MCF 10A (cell line): ENCODE measurements around the gene CLMN. TPM values are rescaled to one million over a fixed set of nuclear protein-coding genes. Genes with fewer than 3 reads are reported as not detected.

Experiments
- BruUV-seq: library from RNA; stranded (reverse); fragments of 400-500 nt; replicated peaks from 2 replicates; lab custom pipeline; 2021; lab: Mats Ljungman, UMichigan
- CTCF ChIA-PET: fragments of 300-600 bp; sonication (Branson Sonifier 250); formaldehyde crosslinking; extraction: SDS; loops from one replicate; lab custom pipeline; 2021; ENCODE audit warnings: antibody characterized with exemption, inconsistent platforms; lab: Yijun Ruan, JAX
- POLR2A ChIA-PET: fragments of 300-600, 350-650 bp; sonication (Branson Sonifier 250); formaldehyde crosslinking; extraction: SDS; loops from one replicate; lab custom pipeline; 2020; ENCODE audit warnings: antibody characterized with exemption, inconsistent platforms; lab: Yijun Ruan, JAX
- DNase-seq: peaks from one replicate; pipeline ENCODE4 v3.0.0-alpha.2; 2018; ENCODE audit not compliant: unreplicated experiment
- H3K27ac Mint-ChIP-seq: one replicate; pipeline ENCODE4 v1.8.0; 2022; ENCODE audit warnings: mild to moderate bottlenecking, low read depth, mixed read lengths; ENCODE audit not compliant: unreplicated experiment
- H3K27me3 Mint-ChIP-seq: one replicate; pipeline ENCODE4 v1.8.0; 2022; ENCODE audit warnings: mixed read lengths; ENCODE audit not compliant: insufficient read depth, unreplicated experiment
- H3K36me3 Mint-ChIP-seq: one replicate; pipeline ENCODE4 v1.8.0; 2022; ENCODE audit warnings: mild to moderate bottlenecking, moderate library complexity, mixed read lengths; ENCODE audit not compliant: insufficient read depth, unreplicated experiment
- H3K4me1 Mint-ChIP-seq: one replicate; pipeline ENCODE4 v1.8.0; 2022; ENCODE audit warnings: mixed read lengths; ENCODE audit not compliant: insufficient read depth, unreplicated experiment
- H3K4me3 Mint-ChIP-seq: one replicate; pipeline ENCODE4 v1.8.0; 2022; ENCODE audit warnings: mild to moderate bottlenecking, moderate library complexity, mixed read lengths; ENCODE audit not compliant: unreplicated experiment
- H3K9me3 Mint-ChIP-seq: one replicate; pipeline ENCODE4 v1.8.0; 2022; ENCODE audit warnings: mixed read lengths; ENCODE audit not compliant: unreplicated experiment
- CTCF ChIP-seq: fragments of 200-600 bp; IDR thresholded peaks from one replicate; pipeline ENCODE4 v1.8.0; 2022; ENCODE audit warnings: antibody characterized with exemption, mild to moderate bottlenecking; ENCODE audit not compliant: unreplicated experiment
- intact Hi-C: fragments of 100-400 bp; cut with micrococcal nuclease; formaldehyde crosslinking; loops from 2 replicates; pipeline ENCODE4 v1.14.1; 2022
- total RNA-seq: library from RNA; stranded (reverse); gene quantifications from 2 replicates; pipeline ENCODE4 v1.2.3, GENCODE V29; 2022

Gene CLMN
- total RNA-seq, 1 experiment from 2014 or later: 17.9 TPM

GRCh38 chr14:95190857-95191256 is 128.9 kb downstream of the CLMN start:
- no TSS peak for BruUV-seq
- Mint-ChIP-seq H3K27ac (no peak overlapping the region), H3K4me1 (no peaks in the 10 kb centered on the region), H3K9me3 (peaks cover 16% of the 10 kb centered on the region), H3K36me3 (peaks cover 30% of the 10 kb centered on the region), H3K4me3 (no peak overlapping the region), H3K27me3 (no peaks in the 10 kb centered on the region)
- POLR2A ChIA-PET: interaction anchor here (1.3 kb wide), 1 partner anchor 19 kb away, joined by 6 read pairs; no protein-coding TSS in a partner anchor
- intact Hi-C loops: no loop called here
- no peak for TF ChIP-seq CTCF
- CTCF ChIA-PET: no interaction called here
- DNase-seq: no peak

- intact Hi-C loops: no loop called here
- no peak for TF ChIP-seq CTCF
- peaks cover 16% of the 10 kb centered on the region for H3K9me3 Mint-ChIP-seq
- ChIA-PET CTCF (interaction anchor here (1.7 kb wide), 1 partner anchor 242 kb away, joined by 4 read pairs; no protein-coding TSS in a partner anchor), POLR2A (interaction anchor here (0.6 to 1.3 kb wide), 4 partner anchors 12 to 724 kb away, joined by 3 to 6 read pairs (median 3); no protein-coding TSS in a partner anchor)
- no peak overlapping the region for H3K4me3 Mint-ChIP-seq
- BruUV-seq: no TSS peak
- peaks cover 30% of the 10 kb centered on the region for H3K36me3 Mint-ChIP-seq
- H3K4me1 Mint-ChIP-seq: no peaks in the 10 kb centered on the region
- H3K27me3 Mint-ChIP-seq: no peaks in the 10 kb centered on the region
- no peak overlapping the region for H3K27ac Mint-ChIP-seq
- DNase-seq: no peak
These were observed 129.3 kb downstream of the CLMN start for GRCh38 chr14:95190346-95190840.

- intact Hi-C loops: no loop called here
- Mint-ChIP-seq H3K9me3 (peaks cover 16% of the 10 kb centered on the region), H3K4me1 (no peaks in the 10 kb centered on the region), H3K4me3 (no peak overlapping the region), H3K27me3 (no peaks in the 10 kb centered on the region), H3K27ac (no peak overlapping the region), H3K36me3 (peaks cover 28% of the 10 kb centered on the region)
- no TSS peak for BruUV-seq
- ChIA-PET POLR2A (interaction anchor here (0.8 to 1.3 kb wide), 4 partner anchors 13 to 77 kb away, joined by 3 to 6 read pairs (median 3); no protein-coding TSS in a partner anchor), CTCF (interaction anchor here (1.7 kb wide), 1 partner anchor 243 kb away, joined by 4 read pairs; no protein-coding TSS in a partner anchor)
- no peak for TF ChIP-seq CTCF
- DNase-seq: no peak
These were observed 130.2 kb downstream of the CLMN start for GRCh38 chr14:95189367-95190132.

- no peak overlapping the region for H3K4me3 Mint-ChIP-seq
- ChIA-PET CTCF (interaction anchor here (0.6 to 1.7 kb wide), 2 partner anchors 24 to 244 kb away, joined by 3 to 4 read pairs; no protein-coding TSS in a partner anchor), POLR2A (no interaction called here)
- H3K4me1 Mint-ChIP-seq: no peaks in the 10 kb centered on the region
- intact Hi-C loops: no loop called here
- peaks cover 23% of the 10 kb centered on the region for H3K36me3 Mint-ChIP-seq
- no TSS peak for BruUV-seq
- no peaks in the 10 kb centered on the region for H3K27me3 Mint-ChIP-seq
- no peak for DNase-seq
- H3K9me3 Mint-ChIP-seq: peaks cover 16% of the 10 kb centered on the region
- H3K27ac Mint-ChIP-seq: no peak overlapping the region
- no peak for TF ChIP-seq CTCF
These were observed 131.3 kb downstream of the CLMN start for GRCh38 chr14:95188380-95188779.
